ENCODE measurements around the gene CCN2. TPM values are rescaled to one million over a fixed set of nuclear protein-coding genes. Genes with fewer than 3 reads are reported as not detected.

The CCN2 gene, protein sequence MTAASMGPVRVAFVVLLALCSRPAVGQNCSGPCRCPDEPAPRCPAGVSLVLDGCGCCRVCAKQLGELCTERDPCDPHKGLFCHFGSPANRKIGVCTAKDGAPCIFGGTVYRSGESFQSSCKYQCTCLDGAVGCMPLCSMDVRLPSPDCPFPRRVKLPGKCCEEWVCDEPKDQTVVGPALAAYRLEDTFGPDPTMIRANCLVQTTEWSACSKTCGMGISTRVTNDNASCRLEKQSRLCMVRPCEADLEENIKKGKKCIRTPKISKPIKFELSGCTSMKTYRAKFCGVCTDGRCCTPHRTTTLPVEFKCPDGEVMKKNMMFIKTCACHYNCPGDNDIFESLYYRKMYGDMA
- total RNA-seq (not detected), polyA plus RNA-seq (not detected), total RNA-seq (0.40 reads per million)

DNA sequence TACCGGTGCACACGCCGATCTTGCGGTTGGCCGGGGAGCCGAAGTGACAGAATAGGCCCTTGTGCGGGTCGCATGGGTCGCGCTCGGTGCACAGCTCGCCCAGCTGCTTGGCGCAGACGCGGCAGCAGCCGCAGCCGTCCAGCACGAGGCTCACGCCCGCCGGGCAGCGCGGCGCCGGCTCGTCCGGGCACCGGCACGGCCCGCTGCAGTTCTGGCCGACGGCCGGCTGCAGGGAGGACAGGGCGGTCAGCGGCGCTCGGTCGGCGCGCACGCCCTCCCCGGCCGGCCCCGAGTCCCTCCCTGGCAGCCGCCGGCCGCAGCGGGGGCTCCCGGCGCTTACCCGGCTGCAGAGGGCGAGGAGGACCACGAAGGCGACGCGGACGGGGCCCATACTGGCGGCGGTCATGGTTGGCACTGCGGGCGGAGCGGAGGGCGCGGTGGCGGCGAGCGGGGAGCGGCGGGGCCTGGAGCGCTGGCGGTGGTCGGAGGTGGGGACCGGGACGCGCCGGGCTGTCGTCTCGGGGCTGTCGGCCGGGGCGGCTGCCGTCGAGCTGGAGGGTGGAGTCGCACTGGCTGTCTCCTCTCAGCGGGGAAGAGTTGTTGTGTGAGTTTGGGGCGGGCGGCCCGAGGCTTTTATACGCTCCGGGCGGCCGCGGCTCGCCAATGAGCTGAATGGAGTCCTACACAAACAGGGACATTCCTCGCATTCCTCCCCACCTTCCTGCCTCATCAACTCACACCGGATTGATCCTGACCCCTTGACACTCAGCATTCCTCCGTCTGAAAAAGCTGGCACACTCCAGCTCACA is at the start of gene CCN2:
Gene CCN2 (minus strand): TSS at position 606 of the 809 bp plus-strand sequence. CDS start 200 bp downstream, at position 406.
- Mint-ChIP-seq H3K36me3 (peaks cover 0 to 6% (median 0%) of the 10 kb centered on the region in 5 donors), H3K27me3 (peaks cover 69 to 83% (median 80%) of the 10 kb centered on the region in 5 donors), H3K4me3 (peak within 1 kb of the TSS; percentile 75 to 88 (median 80)), H3K27ac (no peak within 1 kb of the TSS), H3K9me3 (peaks cover 0 to 3% (median 0%) of the 10 kb centered on the region in 11 donors), H3K4me1 (peaks cover 5 to 21% (median 16%) of the 10 kb centered on the region in 7 donors)
- Histone ChIP-seq H3K27ac (ENCODE audit: low read depth, low read length) (no peak within 1 kb of the TSS), H3K27me3 (ENCODE audit: control insufficient read depth in 2 of 2, insufficient read depth in 2 of 2, low read length in 2 of 2) (peaks cover 4 to 27% of the 10 kb centered on the region in 2 donors), H3K9me3 (ENCODE audit: control insufficient read depth in 2 of 3, low read length in 3 of 3) (no peaks in the 10 kb centered on the region), H3K36me3 (ENCODE audit: control insufficient read depth in 2 of 3, insufficient read depth in 3 of 3, low read length in 3 of 3) (no peaks in the 10 kb centered on the region), H3K4me3 (ENCODE audit: low read length) (peak within 1 kb of the TSS; percentile 28), H3K4me1 (ENCODE audit: control insufficient read depth in 2 of 2, insufficient read depth in 2 of 2, low read length in 2 of 2) (no peaks in the 10 kb centered on the region)
- CTCF ChIA-PET = no interaction called here
- ATAC-seq = peak; percentile 29
- POLR2A ChIA-PET = no interaction called here
- intact Hi-C loops (cut with micrococcal nuclease) = no loop called here
- no peak for DNase-seq

DNA sequence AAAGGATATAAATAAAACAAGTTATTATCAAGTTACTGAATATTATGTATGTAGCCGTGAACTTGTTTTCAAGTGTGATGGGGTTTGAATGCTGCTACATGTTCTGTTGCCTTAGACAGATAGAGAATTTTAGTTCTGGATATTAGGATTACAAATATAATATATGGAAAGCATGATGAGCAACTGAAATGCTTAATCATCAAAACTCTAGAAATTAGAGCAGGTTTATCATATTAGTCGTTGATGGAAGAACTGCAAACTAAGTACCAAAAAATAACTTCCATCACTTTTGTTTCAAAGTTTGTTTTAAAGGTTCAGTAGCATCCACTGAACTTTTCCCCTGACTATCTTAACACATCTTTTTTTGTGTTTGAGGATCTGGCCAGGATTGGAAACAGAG is 49.1 kb upstream of the CCN2 start:
- no peaks in the 10 kb centered on the region for H3K27me3 ChIP-seq (ENCODE audit: control insufficient read depth in 2 of 2, insufficient read depth in 2 of 2, low read length in 2 of 2)
- no peak overlapping the region for H3K27ac ChIP-seq (ENCODE audit: low read depth, low read length)
- POLR2A ChIA-PET = no interaction called here
- ATAC-seq (no peak), DNase-seq (no peak)
- no peak overlapping the region for H3K4me3 Mint-ChIP-seq
- H3K9me3 ChIP-seq (ENCODE audit: control insufficient read depth in 2 of 3, low read length in 3 of 3) = no peaks in the 10 kb centered on the region
- H3K4me3 ChIP-seq (ENCODE audit: low read length) = no peak overlapping the region
- H3K36me3 ChIP-seq (ENCODE audit: control insufficient read depth in 2 of 3, insufficient read depth in 3 of 3, low read length in 3 of 3) = no peaks in the 10 kb centered on the region
- peaks cover 0 to 1% (median 0%) of the 10 kb centered on the region in 7 donors for H3K4me1 Mint-ChIP-seq
- peaks cover 0 to 2% (median 0%) of the 10 kb centered on the region in 5 donors for H3K36me3 Mint-ChIP-seq
- H3K27me3 Mint-ChIP-seq = peaks cover 0 to 13% (median 5%) of the 10 kb centered on the region in 5 donors
- no peak overlapping the region for H3K27ac Mint-ChIP-seq
- CTCF ChIA-PET = interaction anchor here (0.6 kb wide), 1 partner anchor 506 kb away, joined by 4 read pairs; no protein-coding TSS in a partner anchor
- H3K4me1 ChIP-seq (ENCODE audit: control insufficient read depth in 2 of 2, insufficient read depth in 2 of 2, low read length in 2 of 2) = no peaks in the 10 kb centered on the region
- peaks cover 0 to 8% (median 4%) of the 10 kb centered on the region in 11 donors for H3K9me3 Mint-ChIP-seq
- intact Hi-C loops (cut with micrococcal nuclease) = no loop called here

GRCh38 chr6:131999545-132000146 is 48.5 kb upstream of the CCN2 start:
- POLR2A ChIA-PET = no interaction called here
- Histone ChIP-seq H3K4me3 (ENCODE audit: low read length) (no peak overlapping the region), H3K9me3 (ENCODE audit: control insufficient read depth in 2 of 3, low read length in 3 of 3) (no peaks in the 10 kb centered on the region), H3K27me3 (ENCODE audit: control insufficient read depth in 2 of 2, insufficient read depth in 2 of 2, low read length in 2 of 2) (no peaks in the 10 kb centered on the region), H3K36me3 (ENCODE audit: control insufficient read depth in 2 of 3, insufficient read depth in 3 of 3, low read length in 3 of 3) (no peaks in the 10 kb centered on the region), H3K27ac (ENCODE audit: low read depth, low read length) (no peak overlapping the region), H3K4me1 (ENCODE audit: control insufficient read depth in 2 of 2, insufficient read depth in 2 of 2, low read length in 2 of 2) (no peaks in the 10 kb centered on the region)
- Mint-ChIP-seq H3K27me3 (peaks cover 0 to 13% (median 5%) of the 10 kb centered on the region in 5 donors), H3K36me3 (peaks cover 0 to 2% (median 0%) of the 10 kb centered on the region in 5 donors), H3K4me3 (no peak overlapping the region), H3K9me3 (peaks cover 0 to 8% (median 4%) of the 10 kb centered on the region in 11 donors), H3K4me1 (peaks cover 0 to 1% (median 0%) of the 10 kb centered on the region in 7 donors), H3K27ac (no peak overlapping the region)
- CTCF ChIA-PET = interaction anchor here (0.6 kb wide), 1 partner anchor 505 kb away, joined by 4 read pairs; no protein-coding TSS in a partner anchor
- intact Hi-C loops (cut with micrococcal nuclease) = no loop called here
- no peak for ATAC-seq
- DNase-seq = no peak

DNA sequence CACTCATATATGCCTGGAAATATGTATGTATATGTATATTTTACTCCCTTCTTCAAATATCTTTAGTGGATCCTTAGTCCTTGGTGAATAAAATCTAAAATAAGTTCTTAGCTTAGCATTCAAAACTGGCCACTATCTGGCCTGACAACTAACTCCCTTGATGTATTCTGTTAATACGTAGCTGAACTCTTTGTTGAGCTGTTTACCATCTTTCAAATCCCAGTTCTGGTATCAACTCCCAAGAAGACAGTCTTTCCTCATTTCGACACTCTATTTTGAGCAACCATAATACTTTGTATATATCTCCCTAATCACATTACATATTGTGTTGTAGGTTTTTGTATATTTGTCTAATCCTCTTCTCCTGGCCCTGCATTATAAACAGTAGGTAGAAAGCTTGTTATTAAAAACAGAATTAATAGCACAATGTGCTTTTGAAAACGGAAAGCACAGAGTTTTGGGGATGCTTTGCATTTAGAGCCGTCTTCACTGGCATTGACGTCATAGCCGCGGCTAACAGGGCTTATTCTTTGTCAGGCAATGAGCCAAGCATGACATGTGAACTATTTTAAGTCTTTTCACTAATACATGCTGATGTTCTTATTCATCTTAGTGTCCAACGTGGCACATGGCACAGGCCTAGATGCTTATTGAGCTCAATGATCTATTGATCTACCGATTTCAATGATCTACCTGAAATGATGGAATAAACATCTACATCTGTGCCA is 47.2 kb upstream of the CCN2 start:
- H3K4me3 ChIP-seq (ENCODE audit: low read length) = no peak overlapping the region
- no peaks in the 10 kb centered on the region for H3K4me1 ChIP-seq (ENCODE audit: control insufficient read depth in 2 of 2, insufficient read depth in 2 of 2, low read length in 2 of 2)
- H3K9me3 Mint-ChIP-seq = peaks cover 0 to 8% (median 0%) of the 10 kb centered on the region in 11 donors
- ChIA-PET CTCF (interaction anchor here (0.7 kb wide), 1 partner anchor 12 kb away, joined by 3 read pairs; no protein-coding TSS in a partner anchor), POLR2A (no interaction called here)
- H3K27me3 ChIP-seq (ENCODE audit: control insufficient read depth in 2 of 2, insufficient read depth in 2 of 2, low read length in 2 of 2) = no peaks in the 10 kb centered on the region
- H3K36me3 ChIP-seq (ENCODE audit: control insufficient read depth in 2 of 3, insufficient read depth in 3 of 3, low read length in 3 of 3) = no peaks in the 10 kb centered on the region
- no peak for ATAC-seq
- H3K4me1 Mint-ChIP-seq = no peaks in the 10 kb centered on the region
- H3K36me3 Mint-ChIP-seq = no peaks in the 10 kb centered on the region
- no peak overlapping the region for H3K4me3 Mint-ChIP-seq
- H3K27me3 Mint-ChIP-seq = peaks cover 0 to 13% (median 5%) of the 10 kb centered on the region in 5 donors
- H3K27ac Mint-ChIP-seq = no peak overlapping the region
- no peak for DNase-seq
- H3K9me3 ChIP-seq (ENCODE audit: control insufficient read depth in 2 of 3, low read length in 3 of 3) = no peaks in the 10 kb centered on the region
- H3K27ac ChIP-seq (ENCODE audit: low read depth, low read length) = no peak overlapping the region
- intact Hi-C loops (cut with micrococcal nuclease) = no loop called here

DNA sequence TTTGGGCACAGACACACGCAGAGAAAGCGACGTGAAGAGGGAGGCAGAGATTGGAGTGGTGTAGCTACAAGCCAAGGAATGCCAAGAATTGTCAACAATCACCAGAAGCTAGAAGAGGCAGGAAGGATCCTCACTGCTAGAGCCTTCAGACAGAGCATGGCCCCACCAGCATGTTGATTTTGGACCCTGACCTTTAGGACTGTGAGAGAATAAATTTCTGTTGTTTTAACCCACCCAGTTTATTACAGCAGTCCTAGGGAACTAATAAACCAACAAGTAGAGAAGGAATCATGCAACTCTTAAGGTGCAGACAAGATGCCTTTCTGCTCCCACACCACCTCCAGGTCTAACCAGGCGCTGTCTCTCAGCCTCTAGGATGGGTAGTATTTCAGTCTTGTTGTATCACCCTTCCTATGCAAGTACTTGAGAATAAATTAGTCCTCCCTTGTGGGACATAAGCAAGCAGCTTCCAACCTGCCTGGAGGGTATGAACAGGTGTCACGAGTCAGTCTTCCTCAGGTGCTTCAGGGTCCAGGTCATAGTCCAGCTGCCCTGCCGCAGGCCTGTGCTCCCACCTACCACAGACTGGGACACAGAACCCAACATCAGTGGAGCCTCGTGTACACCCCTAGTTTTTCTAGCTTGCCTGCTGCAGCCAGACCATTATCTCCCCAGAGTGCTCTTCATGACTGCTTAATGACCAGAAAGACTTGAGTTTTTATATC is 46.4 kb upstream of the CCN2 start:
- no peaks in the 10 kb centered on the region for H3K27me3 ChIP-seq (ENCODE audit: control insufficient read depth in 2 of 2, insufficient read depth in 2 of 2, low read length in 2 of 2)
- Mint-ChIP-seq H3K27ac (no peak overlapping the region), H3K4me1 (no peaks in the 10 kb centered on the region), H3K36me3 (no peaks in the 10 kb centered on the region), H3K4me3 (no peak overlapping the region), H3K9me3 (peaks cover 0 to 8% (median 0%) of the 10 kb centered on the region in 11 donors), H3K27me3 (peaks cover 0 to 13% (median 5%) of the 10 kb centered on the region in 5 donors)
- no peak overlapping the region for H3K4me3 ChIP-seq (ENCODE audit: low read length)
- H3K36me3 ChIP-seq (ENCODE audit: control insufficient read depth in 2 of 3, insufficient read depth in 3 of 3, low read length in 3 of 3) = no peaks in the 10 kb centered on the region
- no peak overlapping the region for H3K27ac ChIP-seq (ENCODE audit: low read depth, low read length)
- DNase-seq (no peak), ATAC-seq (no peak)
- H3K4me1 ChIP-seq (ENCODE audit: control insufficient read depth in 2 of 2, insufficient read depth in 2 of 2, low read length in 2 of 2) = no peaks in the 10 kb centered on the region
- ChIA-PET CTCF (no interaction called here), POLR2A (no interaction called here)
- intact Hi-C loops (cut with micrococcal nuclease) = no loop called here
- H3K9me3 ChIP-seq (ENCODE audit: control insufficient read depth in 2 of 3, low read length in 3 of 3) = no peaks in the 10 kb centered on the region

DNA sequence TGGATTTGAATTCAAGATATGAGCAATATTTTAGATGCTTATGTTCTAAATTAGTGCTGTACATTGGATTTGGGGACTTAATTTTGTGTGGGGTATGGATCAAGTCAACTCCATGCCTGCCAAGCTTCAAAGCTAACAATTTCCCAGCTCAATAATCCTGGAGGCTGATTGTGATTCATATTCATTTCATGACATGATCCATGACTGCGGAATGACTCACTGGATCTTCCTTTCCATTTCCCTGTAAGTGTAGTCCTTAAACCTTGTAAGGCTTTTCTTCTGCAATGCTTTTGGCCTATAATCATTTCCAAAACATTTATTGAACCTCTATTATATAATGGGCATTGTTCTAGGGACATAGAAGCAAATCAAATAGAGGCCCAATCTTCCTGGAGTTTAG is 44.7 kb upstream of the CCN2 start:
- Mint-ChIP-seq H3K27me3 (peaks cover 0 to 13% (median 5%) of the 10 kb centered on the region in 5 donors), H3K4me3 (no peak overlapping the region), H3K36me3 (no peaks in the 10 kb centered on the region), H3K9me3 (peaks cover 0 to 8% (median 0%) of the 10 kb centered on the region in 11 donors), H3K4me1 (no peaks in the 10 kb centered on the region), H3K27ac (no peak overlapping the region)
- POLR2A ChIA-PET = no interaction called here
- Histone ChIP-seq H3K36me3 (ENCODE audit: control insufficient read depth in 2 of 3, insufficient read depth in 3 of 3, low read length in 3 of 3) (no peaks in the 10 kb centered on the region), H3K9me3 (ENCODE audit: control insufficient read depth in 2 of 3, low read length in 3 of 3) (no peaks in the 10 kb centered on the region), H3K4me3 (ENCODE audit: low read length) (no peak overlapping the region), H3K27ac (ENCODE audit: low read depth, low read length) (no peak overlapping the region), H3K4me1 (ENCODE audit: control insufficient read depth in 2 of 2, insufficient read depth in 2 of 2, low read length in 2 of 2) (no peaks in the 10 kb centered on the region), H3K27me3 (ENCODE audit: control insufficient read depth in 2 of 2, insufficient read depth in 2 of 2, low read length in 2 of 2) (no peaks in the 10 kb centered on the region)
- no peak for ATAC-seq
- no peak for DNase-seq
- intact Hi-C loops (cut with micrococcal nuclease) = no loop called here
- CTCF ChIA-PET = no interaction called here

Measured in naive thymus-derived CD4-positive, alpha-beta T cell (primary cell).